SK-N-SH (cell line): ENCODE results near the gene CTTN.

Experiments
- CHD2 ChIP-seq: fragments of 150-350 bp; IDR thresholded peaks from 2 replicates; pipeline ENCODE4 v1.6.1; 2018; ENCODE audit warnings: low read length; ENCODE audit not compliant: partially characterized antibody
- CTCF ChIP-seq: fragments of 200-600 bp; sonication (generic); IDR thresholded peaks from 2 replicates; pipeline ENCODE4 v1.6.1; 2017; ENCODE audit warnings: antibody characterized with exemption, mild to moderate bottlenecking, moderate library complexity
- EP300 ChIP-seq, 2 experiments: IDR thresholded peaks; 2 replicates each; pipeline versions ENCODE4 v1.4.0 to v1.6.1; 2012; ENCODE audit warnings: borderline replicate concordance in 1 of 2, low read depth in 1 of 2, low read length in 1 of 2
- JUND ChIP-seq: IDR thresholded peaks from 2 replicates; pipeline ENCODE4 v1.4.0; 2012
- NFIC ChIP-seq: IDR thresholded peaks from 2 replicates; pipeline ENCODE4 v1.4.0; 2012; ENCODE audit warnings: borderline replicate concordance
- POLR2AphosphoS5 ChIP-seq: IDR thresholded peaks from 2 replicates; pipeline ENCODE4 v1.6.1; 2012; ENCODE audit warnings: low read depth, low read length
- RXRA ChIP-seq: IDR thresholded peaks from 2 replicates; pipeline ENCODE4 v1.4.0; 2012; ENCODE audit warnings: low read depth, mild to moderate bottlenecking, borderline replicate concordance
- TEAD4 ChIP-seq: IDR thresholded peaks from 2 replicates; pipeline ENCODE4 v1.4.0; 2012; ENCODE audit warnings: mild to moderate bottlenecking, borderline replicate concordance; ENCODE audit not compliant: insufficient read depth
- USF2 ChIP-seq: fragments of 150-350 bp; IDR thresholded peaks from 2 replicates; pipeline ENCODE4 v1.6.1; 2017; ENCODE audit warnings: antibody characterized with exemption, low read length, low read depth, borderline replicate concordance
- YY1 ChIP-seq: IDR thresholded peaks from 2 replicates; pipeline ENCODE4 v1.4.0; 2012; ENCODE audit warnings: low read depth, mild to moderate bottlenecking

DNA sequence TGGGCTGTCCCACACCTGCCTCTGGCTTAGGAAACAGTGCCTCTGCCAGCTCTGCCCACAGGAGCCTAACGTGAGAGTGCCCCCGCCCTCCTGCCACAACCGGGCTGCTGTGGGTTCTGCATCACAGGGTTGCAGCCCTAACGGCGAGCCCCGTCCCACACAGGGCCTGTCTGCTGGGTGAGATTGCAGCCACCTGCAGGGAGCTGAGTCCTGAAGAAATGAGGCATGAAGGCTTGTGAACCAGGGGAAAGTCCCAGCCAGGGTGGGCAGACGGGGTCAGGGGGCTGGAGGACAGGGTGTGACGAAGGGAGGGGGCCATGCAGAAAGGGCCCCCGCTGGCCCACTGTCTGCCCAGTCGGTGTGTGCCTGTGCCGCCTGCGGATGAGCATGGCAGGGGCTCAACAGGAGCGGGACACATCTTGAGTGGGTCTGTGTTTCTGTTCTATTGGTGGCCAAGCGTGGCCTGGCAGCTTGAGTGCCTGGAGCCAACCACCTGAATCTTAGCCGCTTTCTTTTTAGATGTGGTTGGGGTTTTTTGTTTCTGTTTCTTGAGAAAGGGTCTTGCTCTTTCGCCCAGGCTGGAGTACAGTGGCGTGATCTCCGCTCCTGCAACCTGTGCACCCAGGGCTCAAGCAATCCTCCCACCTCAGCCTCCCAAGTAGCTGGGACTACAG lies 38.9 kb downstream of the CTTN start:
- TF ChIP-seq POLR2AphosphoS5, result no peak
- no peak for TF ChIP-seq USF2
- no peak for TF ChIP-seq CTCF
- no peak for TF ChIP-seq JUND
- TF ChIP-seq TEAD4, result no peak
- TF ChIP-seq YY1, result no peak
- TF ChIP-seq NFIC, result no peak
- TF ChIP-seq EP300 (IDR thresholded peaks at IDR 0.05; ENCODE audit: borderline replicate concordance in 1 of 2, low read depth in 1 of 2, low read length in 1 of 2), result no peak
- no peak for TF ChIP-seq CHD2
- TF ChIP-seq RXRA, result no peak
